Mucosa of gallbladder (tissue), 1 donor: ENCODE data around the gene EME1. TPM values are rescaled to one million over a fixed set of nuclear protein-coding genes. Genes with fewer than 3 reads are reported as not detected.
A peak's percentile ranks its signal among the peaks of the same experiment; 100 is the strongest.
"Not testable (repeated sequence)": the region's sequence is repeated elsewhere in the genome, so short reads cannot be mapped to it uniquely, and the experiment has no call there.

ENCODE experiments used
- DNase-seq: peaks from one replicate; pipeline ENCODE4 v3.0.0-alpha.2; 2020; ENCODE audit warnings: low spot score
- total RNA-seq: library from RNA; stranded (reverse); gene quantifications from one replicate; pipeline ENCODE4 v1.2.1, GENCODE V29; 2021
- donor health status: DM: no; HTN: no; CAD: no.

Gene EME1, protein sequence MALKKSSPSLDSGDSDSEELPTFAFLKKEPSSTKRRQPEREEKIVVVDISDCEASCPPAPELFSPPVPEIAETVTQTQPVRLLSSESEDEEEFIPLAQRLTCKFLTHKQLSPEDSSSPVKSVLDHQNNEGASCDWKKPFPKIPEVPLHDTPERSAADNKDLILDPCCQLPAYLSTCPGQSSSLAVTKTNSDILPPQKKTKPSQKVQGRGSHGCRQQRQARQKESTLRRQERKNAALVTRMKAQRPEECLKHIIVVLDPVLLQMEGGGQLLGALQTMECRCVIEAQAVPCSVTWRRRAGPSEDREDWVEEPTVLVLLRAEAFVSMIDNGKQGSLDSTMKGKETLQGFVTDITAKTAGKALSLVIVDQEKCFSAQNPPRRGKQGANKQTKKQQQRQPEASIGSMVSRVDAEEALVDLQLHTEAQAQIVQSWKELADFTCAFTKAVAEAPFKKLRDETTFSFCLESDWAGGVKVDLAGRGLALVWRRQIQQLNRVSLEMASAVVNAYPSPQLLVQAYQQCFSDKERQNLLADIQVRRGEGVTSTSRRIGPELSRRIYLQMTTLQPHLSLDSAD
- 1.4 TPM for total RNA-seq

DNA sequence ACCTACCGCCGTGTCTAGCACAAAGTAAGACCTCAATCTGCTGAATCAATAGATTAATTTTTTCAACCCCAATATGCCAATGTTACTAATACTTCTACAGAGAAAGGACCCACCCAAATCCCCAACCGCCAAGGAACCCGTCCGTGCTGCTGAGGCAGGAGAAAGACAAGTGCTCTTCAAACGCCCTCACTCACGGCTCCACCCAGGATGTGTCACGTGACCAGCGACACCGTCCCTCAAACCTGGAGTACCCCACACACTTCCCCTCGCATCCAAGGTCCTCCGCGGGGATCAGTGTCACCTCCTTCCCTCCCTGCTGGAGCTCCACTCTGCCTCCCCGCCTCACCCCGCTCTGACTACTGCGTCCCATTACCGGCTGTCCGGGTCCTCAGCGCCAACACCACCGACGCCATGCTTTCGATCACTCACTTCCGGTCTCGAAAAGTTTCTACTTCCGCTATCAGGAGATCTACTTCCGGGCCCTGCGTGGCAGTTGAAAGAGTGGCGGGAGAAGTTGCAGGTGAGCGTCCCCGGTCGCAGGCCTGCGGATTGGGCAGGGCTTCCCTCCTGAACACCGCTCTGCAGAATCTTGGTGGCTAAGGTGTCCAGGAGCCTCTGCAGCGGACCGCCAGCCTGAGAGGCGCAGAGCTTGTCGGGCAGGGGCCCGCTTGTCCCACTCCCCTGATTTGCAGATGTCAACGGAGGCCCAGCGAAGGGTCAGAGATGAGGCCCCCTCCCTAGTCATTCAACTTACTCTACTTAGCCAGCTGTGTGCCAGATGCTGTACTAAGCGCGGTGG is at the start of gene EME1, which contains the start of gene MRPL27:
EME1 (plus strand) TSS at position 472 of the 799 bp plus-strand sequence. CDS start 1,980 bp downstream, outside the sequence.
MRPL27 (minus strand) TSS at position 427 of the 799 bp plus-strand sequence; CDS start at position 413, 14 bp downstream.
- peak; percentile 89 for DNase-seq

DNA sequence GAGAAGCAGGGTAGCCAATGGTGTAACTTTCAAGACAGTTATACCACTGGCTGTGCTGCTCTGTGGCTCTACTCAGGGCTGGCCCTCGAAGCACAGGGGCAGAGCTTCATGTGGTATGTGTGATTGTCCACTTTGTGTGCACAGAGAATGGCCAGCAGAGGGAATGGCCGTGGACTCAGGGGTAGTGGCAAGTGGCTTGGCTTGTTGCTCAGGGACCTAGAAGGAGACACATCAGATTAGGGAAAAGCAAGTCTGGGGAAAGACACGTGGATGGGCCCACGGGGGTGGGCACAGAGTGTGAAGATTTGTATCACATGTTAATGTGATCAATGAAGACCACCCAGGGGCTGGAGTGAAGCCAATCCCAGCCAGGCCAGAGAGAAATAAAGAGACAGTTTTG is 47.1 kb upstream of the EME1 start:
- no peak for DNase-seq

GRCh38 chr17:50326831-50327364 is 46.1 kb upstream of the EME1 start:
- no peak for DNase-seq

DNA sequence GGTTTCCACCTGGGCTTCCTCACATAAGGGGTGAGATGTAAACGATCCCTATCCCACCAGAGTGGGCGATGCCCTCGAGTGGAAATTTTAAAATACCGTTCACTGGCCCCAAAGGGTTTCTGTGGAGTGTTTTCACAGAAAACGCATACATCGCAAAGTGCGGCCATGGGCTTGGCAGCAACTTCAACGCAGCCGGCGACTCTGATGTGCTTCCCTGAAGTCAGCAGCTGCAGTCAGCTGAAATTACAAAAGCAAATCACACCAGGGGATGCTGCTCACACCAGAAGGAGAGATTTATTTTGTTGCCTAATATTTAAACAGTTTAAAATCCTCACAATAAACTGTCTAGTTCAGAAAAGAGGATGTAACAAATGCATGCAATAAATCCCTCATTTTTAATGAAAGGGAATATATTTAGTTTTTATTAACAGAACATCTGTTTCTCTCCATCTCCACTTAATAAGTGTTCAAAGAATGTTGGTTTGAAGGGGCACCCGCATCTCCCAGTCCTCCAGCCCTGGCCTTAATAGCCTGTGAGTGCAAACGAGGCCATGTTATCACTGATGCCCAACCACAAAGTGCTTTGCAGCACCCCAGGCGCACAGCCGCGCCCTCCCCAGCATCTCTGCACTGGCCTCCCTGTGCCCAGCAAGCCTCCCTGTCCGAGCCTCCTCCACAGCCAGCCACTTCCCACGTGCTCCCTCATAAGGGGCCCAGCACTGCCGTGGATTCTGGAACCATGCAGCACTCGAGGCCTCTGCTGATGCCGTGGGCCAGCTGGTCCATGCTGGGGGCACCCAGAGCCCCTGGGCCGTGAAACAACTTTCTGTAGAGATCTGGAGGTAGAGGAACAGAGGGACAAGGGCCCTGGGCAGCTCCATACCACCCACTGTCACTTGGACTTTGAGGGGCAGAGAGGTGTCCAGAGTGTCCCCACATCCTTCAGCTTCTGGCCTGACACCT is 44.4 kb upstream of the EME1 start:
- DNase-seq, result no peak

DNA sequence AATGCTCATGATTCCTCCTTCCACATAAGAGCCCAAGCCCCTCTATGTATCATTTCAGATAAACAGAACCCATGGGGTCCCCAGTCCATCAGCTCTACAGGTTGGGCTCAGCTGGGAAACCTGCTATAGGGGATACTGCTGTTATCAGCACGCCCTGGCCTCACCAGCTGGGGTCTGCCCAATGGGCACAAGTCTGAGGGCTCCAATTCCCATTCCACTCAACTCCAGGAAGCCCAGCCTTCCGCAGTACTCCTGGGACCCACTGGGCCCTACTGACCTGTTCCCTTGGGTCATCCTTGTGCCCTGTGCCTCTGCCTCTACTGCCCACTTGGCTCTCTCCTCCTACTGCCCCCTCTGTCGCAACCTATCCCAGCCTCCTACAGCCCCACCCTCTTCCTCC is 43.3 kb upstream of the EME1 start:
- no peak for DNase-seq

- DNase-seq, result no peak
These were observed 42.8 kb upstream of the EME1 start for GRCh38 chr17:50330151-50330775.

DNA sequence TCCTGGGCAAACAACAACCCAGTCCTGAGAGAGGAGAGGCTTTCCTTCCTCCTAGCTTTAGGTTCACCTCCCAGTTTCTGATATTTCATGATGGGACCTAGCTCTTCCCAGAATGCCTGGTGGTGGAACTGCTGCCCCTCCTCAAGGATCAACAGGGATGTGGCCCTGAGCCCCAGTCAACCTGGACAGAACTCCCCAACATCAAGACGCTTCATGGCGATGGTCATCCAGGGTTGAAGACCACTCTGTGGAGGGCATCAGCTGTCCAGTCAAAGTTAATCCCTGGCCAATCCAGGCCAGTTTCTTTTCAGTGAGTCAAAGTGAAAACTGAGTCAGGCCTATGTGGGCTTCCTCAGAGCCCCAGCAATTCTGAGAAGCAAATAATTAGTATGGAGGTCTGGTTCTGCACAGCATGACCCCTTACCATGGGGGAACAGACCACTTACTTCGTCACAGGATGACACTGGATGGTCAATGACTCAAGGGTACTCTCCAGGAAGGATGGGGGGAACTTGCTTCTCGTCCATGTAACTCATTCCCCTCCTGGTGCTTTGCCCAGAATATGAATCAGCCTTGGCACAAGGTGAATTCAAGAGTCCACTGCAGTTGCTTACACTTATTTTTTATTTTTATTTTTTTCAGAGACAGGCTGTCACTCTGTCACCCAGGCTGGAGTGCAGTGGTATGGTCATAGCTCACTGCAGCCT is 41.8 kb upstream of the EME1 start:
- no peak for DNase-seq

DNA sequence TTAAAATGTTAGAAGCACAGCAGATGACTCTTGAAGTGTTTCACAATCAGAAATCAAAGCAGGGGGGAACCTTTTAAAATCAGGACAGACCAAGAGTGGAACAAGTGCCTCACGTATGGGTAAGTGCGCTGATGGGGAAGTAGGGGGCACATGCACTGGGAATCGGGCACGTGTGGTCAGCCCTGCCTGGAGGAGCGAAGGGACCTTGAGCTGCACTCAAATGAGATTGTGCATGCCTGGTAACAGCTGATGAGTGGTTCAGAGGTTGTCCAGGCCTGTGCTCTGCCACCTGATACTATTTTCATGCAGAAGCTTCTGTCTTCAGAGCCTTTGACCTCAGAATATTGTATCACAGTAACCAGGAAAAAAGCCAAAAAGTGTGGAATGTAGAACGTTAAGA is 40.8 kb upstream of the EME1 start:
- no peak for DNase-seq

- not testable (repeated sequence) for DNase-seq
These were observed 39.6 kb upstream of the EME1 start for GRCh38 chr17:50333291-50334057.

DNA sequence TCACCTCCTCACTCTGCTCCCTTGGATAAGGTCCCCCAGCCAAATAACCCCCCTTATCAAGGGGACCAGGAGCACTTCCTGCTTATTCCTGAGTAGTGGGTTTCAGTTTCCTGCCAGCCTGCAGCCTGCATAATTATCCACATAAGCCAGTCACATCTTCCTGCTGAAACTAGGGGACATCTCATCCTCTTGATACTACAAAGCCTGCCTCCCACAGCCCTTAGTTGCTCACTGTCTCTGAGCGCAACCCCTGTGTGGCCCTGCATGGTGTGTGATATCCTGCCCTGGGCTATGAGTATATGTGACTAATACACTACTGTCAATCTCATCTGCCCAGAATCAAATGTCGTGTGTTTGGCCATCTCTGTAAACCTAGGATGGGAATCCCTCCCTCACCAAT is 35.1 kb upstream of the EME1 start:
- DNase-seq, result no peak

DNA sequence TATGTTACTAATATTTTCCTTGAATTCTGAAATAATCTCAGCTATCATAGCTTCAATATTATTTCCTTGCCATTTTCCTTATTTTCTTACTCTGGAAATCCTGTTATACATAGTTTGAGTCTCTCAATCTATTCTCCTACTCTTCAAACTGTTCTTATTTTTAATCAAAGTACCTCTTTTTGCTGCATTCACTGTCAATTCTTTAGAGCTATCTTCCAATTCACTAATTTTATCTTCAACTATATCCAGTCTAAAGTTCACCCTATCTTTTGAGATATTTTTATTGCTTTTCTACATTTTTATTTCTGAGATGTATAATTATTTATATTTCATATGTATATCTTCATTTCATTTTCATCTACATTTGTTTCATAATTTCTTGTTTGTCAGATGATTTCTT is 34.4 kb upstream of the EME1 start:
- DNase-seq, result no peak

DNA sequence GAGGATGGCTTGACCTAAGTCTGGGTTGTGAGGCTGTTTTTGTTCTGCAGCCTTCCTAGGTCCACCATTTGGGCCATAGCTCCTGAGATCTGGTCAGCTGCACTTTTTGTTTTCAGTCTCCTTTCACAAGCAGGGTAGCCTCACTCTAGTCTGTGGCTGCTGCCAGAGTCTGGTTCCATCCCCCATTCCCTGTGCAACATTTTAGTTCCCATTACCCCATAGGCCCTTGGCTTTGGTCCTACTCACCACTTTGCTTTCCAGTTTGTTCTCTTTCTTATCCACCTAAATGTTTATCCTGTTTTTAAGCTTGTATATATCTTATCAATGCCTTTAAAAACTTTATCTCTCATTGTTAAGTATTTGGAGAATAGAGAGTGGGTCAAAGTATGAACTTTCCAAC is 33.6 kb upstream of the EME1 start:
- DNase-seq, result no peak

GRCh38 chr17:50344731-50345365 is 28.2 kb upstream of the EME1 start:
- no peak for DNase-seq

DNA sequence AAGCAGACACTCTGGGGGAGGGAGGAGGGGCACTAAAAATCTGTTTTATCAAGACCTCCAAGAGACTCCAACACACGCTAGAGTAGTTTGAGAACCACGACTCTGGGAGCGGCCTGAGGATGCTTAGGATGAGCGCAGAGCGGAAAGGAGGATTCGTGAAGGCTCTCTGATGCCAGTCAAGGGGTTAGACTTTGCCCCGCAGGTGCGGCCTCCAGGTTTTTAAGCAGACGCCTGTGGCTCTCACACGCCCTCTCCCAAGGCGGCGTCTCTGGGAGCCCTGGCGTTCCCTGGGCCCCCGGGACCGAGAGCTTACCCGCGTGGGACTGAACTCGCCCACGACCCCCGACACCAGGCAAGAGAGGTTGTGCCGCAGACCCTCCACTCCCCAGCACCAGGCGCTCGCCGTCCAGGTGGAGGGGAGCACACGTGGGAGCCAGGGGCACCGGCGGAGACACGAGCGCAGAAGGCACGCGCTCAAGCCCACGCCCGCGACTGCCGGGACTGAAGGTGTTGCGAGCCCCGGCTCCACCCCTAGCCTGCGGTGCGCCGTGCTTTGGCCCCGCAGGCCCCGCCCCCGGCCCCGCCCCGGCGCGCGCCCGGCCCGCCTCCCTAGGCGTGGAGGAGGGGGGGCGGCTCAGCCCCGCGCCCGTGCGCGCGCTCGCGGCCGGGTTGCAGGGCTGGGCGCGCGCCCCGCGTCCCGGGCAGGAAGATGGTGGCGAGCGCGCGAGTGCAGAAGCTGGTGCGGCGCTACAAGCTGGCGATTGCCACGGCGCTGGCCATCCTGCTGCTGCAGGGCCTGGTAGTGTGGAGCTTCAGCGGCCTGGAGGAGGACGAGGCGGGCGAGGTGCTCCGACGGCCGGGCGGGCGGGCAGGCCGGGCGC is 27.4 kb upstream of the EME1 start, which contains the start of gene XYLT2:
XYLT2 (plus strand) TSS at position 695 of the 881 bp plus-strand sequence; CDS start at position 710, 15 bp downstream.
- DNase-seq, result peak; percentile 88

GRCh38 chr17:50346313-50347116 is 26.5 kb upstream of the EME1 start:
- no peak for DNase-seq

DNA sequence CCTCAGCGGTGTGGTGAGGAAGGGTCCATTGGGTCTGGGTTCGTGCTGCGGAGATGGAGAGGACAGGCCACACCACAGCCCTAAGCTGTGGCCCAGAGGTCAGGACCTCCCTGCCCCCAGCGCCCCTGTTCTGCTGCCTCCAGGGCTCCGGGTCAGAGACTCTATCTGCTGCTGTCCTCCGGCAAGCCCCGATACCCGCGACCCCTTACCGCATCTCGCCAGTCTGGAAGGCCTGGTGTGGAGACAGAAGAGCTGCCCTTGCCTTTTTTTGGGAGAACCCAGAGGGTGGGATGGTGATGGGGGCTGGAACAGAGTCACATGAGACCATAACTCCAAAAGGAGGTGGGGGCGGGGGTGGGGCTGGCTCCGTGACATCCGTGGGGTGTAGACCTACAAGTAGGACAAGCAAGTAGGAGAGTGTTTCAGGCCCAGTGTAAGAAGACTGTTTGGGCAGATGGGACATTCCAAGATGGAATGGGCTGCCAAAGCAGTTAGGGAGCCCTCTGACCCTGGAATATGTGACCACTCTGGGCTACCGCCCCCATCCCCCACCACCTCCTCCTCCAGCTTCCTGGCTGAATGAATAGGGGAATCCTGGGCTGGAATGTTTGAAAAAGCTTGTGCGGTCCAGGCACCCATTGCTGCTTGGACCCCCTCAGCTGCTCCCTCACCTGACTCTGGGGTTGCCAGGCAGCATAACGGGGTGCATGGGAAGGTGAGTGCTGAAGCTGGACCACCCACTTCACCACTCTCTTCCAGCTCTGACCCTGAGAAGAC is 25.7 kb upstream of the EME1 start:
- DNase-seq, result no peak
